ENCODE data around the gene ACTBL2.

The ACTBL2 gene

DNA sequence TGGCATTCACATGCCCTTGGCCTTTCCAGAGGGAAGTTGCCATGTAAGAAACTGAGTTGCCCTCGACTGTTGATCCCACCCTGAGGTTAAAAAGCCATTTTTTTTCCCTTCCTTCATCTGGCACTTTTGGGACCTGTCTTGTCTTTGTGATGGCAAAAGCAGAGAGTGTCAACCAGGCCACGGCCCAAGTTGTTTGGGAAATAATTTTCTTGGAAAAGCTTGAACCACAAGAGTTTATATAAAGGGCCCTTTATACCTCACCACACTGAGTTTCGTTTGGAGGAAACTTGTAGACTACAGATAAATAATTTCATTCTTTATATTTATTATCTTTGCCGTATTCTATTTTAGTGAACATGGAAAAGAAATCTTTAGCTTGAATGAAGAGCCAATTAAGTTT is 34.3 kb downstream of the ACTBL2 start:
- DNase-seq: no peak

DNA sequence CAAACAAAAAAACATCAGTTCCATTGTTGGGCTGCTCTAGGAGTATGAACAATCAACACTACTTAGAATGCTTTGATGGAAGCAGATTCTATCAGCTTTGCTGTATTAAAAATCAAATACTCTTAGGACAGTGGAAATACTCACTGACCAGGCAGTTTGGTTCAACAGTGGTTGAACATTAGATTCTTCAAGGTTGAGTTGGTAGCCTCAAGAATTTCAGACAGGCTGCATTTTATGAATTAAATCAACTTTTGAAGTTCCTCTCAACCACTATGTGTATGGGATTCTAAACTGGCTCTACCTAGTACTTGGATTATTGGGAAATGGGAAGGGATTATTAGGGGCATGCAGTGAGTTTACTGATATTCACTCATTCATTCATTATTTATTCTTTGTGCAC is 35.0 kb downstream of the ACTBL2 start:
- DNase-seq: no peak

DNA sequence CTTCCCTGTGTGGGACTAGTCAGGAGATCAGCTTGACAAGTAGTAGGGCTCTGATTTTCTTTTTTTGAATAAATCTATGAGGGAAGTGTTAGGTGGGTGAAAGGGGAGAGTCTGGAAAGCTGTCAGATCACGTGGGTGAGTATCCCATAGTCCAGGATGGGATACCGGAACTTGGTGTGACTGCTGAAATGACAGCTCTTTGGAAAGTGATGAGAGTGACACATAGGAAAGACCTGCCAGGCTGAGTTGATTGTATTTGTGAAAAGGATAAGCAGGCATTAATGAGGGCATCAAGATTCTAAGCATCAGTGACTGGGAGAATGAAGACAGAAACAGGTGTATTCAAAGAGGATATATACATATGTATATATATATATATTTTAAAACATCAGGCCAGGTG is 35.6 kb downstream of the ACTBL2 start:
- DNase-seq: no peak

DNA sequence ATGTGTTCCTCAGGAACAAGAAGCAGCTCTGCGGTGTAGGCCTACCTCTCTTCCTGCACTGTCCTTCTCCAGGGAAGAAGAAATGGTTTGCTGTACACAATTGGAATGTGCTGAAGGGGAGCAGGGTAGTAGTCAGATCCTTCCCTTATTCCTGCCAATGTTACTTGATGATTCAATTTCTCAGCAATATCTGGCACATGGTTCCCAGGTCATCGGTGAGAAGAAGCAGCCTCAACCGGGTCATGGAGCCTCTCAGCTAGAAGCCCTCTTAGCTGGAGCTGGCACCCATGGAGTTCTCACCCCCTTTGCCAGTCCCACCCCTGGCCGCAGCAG is 36.9 kb downstream of the ACTBL2 start:
- DNase-seq: no peak

DNA sequence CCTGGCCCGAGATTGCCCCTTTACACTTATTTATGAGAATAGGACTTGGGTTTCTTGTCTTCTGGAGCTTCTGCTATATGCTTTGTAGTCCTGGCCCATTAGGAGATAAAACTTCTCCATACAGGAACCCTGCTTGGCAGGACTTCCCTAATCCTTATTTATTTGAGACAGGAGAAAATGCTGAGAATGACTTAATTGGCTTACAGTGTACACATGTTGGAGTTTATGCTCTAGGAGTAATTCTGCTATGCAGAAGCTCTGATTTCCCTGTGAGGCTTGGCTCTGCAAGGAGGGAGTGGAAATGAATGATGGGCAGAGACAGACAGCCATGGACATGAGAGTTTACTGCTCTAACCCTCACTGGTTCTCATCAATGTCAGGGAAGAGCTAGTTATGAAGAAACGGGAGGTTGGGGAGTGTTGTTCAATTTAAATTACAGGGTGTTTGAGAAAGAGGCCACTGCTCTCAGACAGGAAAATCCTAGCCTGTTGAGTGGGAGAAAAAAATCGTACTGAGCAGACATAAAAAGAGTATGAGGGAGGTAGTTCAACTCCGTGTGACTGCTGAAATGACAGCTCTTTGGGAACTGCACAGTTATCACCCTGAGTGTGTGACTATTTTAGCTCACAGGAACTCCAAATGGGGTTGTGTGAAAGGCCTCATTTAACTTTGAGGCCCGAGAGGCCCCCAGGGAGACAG is 37.5 kb downstream of the ACTBL2 start:
- DNase-seq: no peak

DNA sequence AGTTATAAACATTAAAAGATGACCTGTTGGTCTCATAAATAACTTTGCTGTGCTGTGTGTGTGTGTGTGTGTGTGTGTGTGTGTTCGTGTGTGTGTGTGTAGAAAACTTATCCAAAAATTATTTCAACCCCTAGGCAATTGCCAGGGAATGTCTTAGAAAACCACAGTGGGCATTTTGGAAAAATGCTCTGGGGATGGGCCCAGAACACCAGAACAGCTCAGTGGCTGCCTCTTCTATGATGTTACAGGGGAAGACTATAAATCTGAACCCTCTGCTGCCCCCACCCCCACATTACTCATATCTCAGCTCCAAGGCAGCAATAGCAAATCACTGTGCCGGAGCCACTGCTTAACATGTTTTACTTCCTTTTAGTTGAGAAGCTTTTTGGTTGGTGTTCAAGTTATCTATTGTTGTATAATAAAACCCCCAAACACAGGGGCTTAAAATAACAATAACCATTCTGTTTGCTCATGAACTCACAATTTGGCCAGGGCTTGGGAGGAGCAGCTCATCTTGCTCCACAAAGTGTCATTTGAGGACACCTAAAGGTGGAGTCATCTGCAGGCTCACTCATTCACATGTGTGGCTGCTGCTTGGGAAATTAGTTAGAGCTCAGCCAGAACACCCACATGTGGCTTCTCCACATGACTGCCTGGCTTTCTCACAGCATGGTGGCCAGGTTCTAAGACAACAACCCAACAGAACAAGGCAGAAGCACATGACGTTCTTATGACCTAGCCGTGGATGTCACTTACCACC is 40.4 kb downstream of the ACTBL2 start:
- no peak for DNase-seq

DNA sequence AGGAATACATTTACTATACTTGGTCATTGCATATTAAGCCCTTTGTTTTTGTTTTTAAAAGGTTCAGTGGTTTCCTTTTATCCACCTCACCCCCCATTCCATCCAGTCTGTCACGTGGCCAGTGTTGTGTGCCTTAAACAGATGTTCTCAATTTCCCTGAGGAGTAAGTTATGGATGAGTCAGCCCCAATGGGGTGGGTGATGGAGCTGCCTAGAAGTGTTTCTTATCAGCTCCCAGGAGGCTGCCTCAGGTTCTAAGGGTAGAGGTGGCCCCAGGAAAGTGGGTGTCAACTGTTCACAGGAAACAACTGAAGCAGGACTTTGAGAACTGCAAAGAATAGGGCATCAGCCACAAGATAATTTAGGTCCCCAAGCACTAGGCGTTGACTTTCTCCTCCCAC is 41.1 kb downstream of the ACTBL2 start:
- no peak for DNase-seq

DNA sequence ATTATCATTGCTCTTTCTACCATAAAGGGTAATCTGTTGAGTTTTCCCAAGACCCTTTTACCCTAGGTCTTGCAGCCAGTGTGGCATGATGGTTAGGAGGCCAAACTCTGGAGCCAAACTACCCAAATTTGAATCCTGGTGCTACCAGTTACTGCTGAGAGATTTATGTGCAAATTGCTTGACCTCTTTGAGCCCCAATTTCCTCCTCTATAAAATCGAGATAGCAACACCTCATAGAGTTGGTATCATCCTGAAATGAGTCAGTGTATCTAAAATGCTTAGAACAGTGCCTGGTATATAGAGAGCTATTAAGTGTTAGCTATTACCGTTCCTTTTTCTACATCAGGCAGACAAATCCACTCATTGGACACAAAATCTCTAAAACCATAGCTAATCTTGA is 43.0 kb downstream of the ACTBL2 start:
- no peak for DNase-seq

DNA sequence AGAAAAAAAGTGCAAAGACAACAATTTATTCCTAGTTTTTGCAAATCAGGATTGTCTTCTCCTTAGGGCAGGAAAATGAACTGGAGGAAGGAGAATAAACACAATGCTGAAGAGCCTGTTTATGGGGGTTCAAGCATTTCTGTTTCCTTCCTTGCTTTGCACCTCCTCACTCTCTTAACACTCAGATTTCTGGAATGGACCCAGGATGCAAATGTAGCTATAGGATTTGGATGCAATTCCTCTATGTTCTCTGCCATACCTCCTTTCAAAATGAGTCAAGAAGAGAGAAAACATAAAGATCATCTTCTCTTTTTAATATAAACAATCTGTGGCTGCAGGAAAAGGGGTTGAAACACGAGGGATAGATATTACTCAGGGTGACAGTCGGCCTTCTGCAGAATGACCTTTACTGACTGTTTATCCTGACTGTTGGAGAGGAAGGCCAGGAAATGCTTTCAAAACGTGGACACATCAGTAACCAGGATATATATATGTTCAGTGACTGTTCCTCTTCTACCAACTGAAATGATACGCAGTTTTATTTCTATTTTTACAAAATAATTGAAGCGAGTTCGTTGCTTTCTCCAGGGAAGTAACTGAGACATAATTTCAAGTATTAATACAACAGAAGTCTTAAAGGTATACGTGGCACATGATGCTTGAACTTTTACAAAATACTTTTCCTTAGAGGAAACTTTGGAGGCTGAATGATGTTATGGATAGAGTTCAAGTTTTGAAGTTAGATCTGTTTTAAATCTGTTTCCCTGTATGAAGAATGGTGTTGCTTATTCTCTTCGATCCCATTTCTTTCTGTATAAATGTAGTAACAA is 44.4 kb downstream of the ACTBL2 start:
- DNase-seq: no peak

DNA sequence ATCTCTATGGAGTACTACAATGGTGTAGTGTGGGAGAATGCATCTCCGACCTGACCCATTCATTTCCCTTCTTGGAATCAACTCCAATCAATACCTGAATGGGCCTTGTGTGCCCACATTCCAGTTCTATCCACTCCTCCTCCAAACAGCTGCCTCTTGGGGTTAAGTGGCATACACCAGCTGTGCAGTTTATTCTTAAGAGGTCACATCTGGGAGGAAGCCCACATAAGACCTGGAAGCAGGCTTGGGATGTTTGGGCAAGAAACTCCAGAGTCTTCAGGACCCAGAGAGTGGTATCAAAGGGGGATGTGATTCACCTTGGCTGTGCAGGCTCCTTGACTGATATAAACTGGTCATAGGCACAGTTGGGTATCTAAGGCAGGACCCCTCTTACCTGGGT is 46.0 kb downstream of the ACTBL2 start:
- DNase-seq: no peak

DNA sequence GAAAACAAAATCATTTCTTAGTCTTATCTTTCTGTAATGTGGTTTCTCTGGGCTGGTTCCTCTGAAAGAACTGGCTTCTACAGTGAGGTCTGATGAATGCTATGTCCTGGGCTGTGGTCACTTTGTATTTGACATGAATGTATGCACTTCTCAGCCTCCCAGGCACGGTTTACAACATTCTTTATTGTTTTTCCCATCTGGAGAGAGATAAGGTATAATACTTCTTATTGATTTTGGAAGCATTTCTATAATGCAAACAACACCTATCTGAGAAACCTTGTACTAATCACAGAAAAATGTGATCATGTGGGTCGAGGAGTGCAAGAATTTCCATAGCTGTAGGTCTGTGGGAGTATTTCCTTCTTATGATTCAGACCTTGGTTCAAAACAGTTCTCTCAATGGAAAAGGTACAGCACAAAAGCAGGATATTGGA is 46.9 kb downstream of the ACTBL2 start:
- no peak for DNase-seq

DNA sequence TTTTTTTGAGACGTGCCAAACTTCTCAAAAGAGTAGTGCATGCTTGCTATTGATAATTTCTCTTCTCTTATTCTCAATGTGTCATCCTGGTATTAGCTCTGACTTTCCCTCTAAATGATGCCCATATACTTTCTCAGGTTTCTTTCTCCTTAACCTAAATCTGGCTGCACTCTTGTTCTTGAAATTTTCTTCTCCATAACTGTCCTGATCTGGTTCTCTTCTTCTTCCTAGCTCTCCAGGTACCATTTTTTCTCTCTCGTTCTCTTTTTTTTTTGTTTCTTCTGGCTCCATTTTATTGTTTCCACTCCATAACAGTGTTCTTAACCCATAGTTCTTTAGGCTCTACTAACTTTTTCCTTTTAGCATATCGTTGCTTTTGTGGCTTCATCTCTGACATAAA is 47.9 kb downstream of the ACTBL2 start:
- DNase-seq: no peak

DNA sequence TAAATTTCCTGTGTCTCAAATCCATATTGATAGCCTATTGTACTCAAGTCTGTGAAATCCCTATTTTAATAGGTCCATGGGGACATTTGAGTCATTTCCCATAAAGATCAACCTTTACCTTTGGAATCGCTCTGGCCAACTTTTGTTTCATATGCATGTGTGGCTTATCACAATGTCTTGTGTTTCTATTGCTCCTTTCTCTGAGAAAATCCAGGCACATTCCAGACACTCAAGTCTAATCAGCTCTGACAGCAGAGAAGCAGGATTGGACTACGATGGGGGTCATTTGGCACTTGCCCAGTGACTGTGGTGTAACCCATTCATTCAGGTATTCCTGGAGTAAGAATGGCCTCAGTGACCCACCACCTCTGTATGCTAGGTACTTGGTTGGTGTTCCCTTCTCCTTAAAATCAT is 48.4 kb downstream of the ACTBL2 start:
- DNase-seq: no peak

DNA sequence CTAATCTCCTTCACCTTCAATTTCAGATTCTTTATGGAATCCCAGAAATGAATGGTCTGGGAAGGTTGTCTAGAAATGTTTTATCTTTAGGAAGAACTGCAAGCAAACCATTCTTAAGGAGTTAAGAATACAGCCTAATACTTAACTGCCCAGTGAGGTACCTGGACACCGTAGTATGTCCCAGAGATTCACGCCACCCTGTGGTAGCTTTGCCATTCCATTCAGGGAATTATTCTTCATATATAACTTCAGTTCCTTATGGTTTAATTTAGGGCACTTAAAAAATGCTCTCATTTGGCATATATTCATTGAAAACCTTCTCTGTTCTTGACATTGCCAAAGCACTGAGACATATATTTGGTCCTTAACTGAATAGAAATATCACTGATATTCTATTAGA is 49.7 kb downstream of the ACTBL2 start:
- peak; percentile 55 for DNase-seq

DNA sequence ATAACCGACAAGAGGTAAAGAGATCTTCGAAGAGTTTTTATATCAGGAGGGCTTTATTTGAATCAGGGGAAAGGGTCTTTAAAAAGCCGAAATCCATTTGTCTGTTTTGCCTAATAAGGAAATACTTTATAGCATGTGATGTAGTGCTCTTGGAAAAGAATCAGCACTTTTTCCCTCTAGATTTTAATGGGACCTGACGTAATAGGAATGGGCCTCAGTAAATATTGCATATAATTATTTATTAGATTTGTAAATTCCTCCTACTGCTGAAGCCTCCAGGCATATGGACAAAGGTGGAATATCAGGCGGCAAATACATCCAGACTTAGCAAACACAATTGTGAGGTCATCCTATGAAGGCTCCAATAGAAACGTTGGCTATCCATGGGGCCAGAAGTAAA is 50.9 kb downstream of the ACTBL2 start:
- no peak for DNase-seq
